Right ventricle myocardium superior (tissue), 1 donor: Measurements from ENCODE around the gene AP2A2. TPM values are rescaled to one million over a fixed set of nuclear protein-coding genes. Genes with fewer than 3 reads are reported as not detected.

Experiments
- ATAC-seq: fragments of 200-7000 bp; cut with Tn5 transposase; one replicate; pipeline ENCODE4 v1.9.1; 2020; ENCODE audit warnings: mild to moderate bottlenecking; ENCODE audit not compliant: poor library complexity
- DNase-seq: peaks from one replicate; pipeline ENCODE4 v3.0.0-alpha.2; 2020
- intact Hi-C: fragments of 100-400 bp; cut with DNase I; formaldehyde crosslinking; loops from one replicate; pipeline ENCODE4 v1.11.2; 2022
- total RNA-seq: library from RNA; stranded (reverse); fragmentation: NEBNext Ultra II Directional; extraction: Animal tissue kit (Norgen Biotek cat#: 25700); gene quantifications from one replicate; pipeline ENCODE4 v1.2.1, GENCODE V29; 2021
- donor health status: DM: no; HTN: yes; CAD: no; lungs with severe emphysema.

Gene AP2A2
- total RNA-seq, 1 donor from 2014 or later, result 53.5 TPM

- intact Hi-C loops, result no loop called here
- ATAC-seq, result no peak
- DNase-seq, result no peak
Measured at GRCh38 chr11:1029051-1029450, 103.4 kb downstream of the AP2A2 start.

- ATAC-seq (no peak), DNase-seq (no peak)
- intact Hi-C loops, result no loop called here
Measured at GRCh38 chr11:1029654-1030053, 104.0 kb downstream of the AP2A2 start.

- ATAC-seq (no peak), DNase-seq (no peak)
- intact Hi-C loops, result no loop called here
Measured at GRCh38 chr11:1030086-1030485, 104.4 kb downstream of the AP2A2 start.

GRCh38 chr11:1030556-1030955, 104.9 kb downstream of the AP2A2 start:
- DNase-seq (no peak), ATAC-seq (no peak)
- intact Hi-C loops, result no loop called here

- ATAC-seq (no peak), DNase-seq (no peak)
- intact Hi-C loops, result no loop called here
Measured at GRCh38 chr11:1031121-1031899, 105.6 kb downstream of the AP2A2 start.

GRCh38 chr11:1032310-1032891, 106.7 kb downstream of the AP2A2 start:
- intact Hi-C loops, result no loop called here

GRCh38 chr11:1033016-1033798, 107.5 kb downstream of the AP2A2 start:
- intact Hi-C loops, result no loop called here
- ATAC-seq (no peak), DNase-seq (no peak)

More at GRCh38 chr11:1032310-1032891, 106.7 kb downstream of the AP2A2 start:
- ATAC-seq (no peak), DNase-seq (no peak)

- intact Hi-C loops, result no loop called here
- no peak for ATAC-seq
- DNase-seq, result no peak
Measured at GRCh38 chr11:1034001-1034400, 108.3 kb downstream of the AP2A2 start.

- DNase-seq (no peak), ATAC-seq (no peak)
- intact Hi-C loops, result no loop called here
Measured at GRCh38 chr11:1034456-1035295, 109.0 kb downstream of the AP2A2 start.

GRCh38 chr11:1035577-1036283, 110.1 kb downstream of the AP2A2 start:
- ATAC-seq, result no peak
- intact Hi-C loops, result no loop called here

GRCh38 chr11:1036303-1036923, 110.7 kb downstream of the AP2A2 start, which contains the start of gene MUC6:
Gene MUC6 (minus strand): TSS chr11:1036718. CDS start chr11:1036655, 63 bp downstream.
- no peak for ATAC-seq
- no peak for DNase-seq
- intact Hi-C loops, result no loop called here

More at GRCh38 chr11:1035577-1036283, 110.1 kb downstream of the AP2A2 start:
- DNase-seq, result no peak

- ATAC-seq (no peak), DNase-seq (no peak)
- intact Hi-C loops, result no loop called here
Measured at GRCh38 chr11:1036931-1037330, 111.3 kb downstream of the AP2A2 start.

- no peak for ATAC-seq
- intact Hi-C loops, result no loop called here
Measured at GRCh38 chr11:1037506-1038055, 111.9 kb downstream of the AP2A2 start.

GRCh38 chr11:1038361-1038760, 112.7 kb downstream of the AP2A2 start:
- ATAC-seq (no peak), DNase-seq (no peak)
- intact Hi-C loops, result no loop called here

More at GRCh38 chr11:1037506-1038055, 111.9 kb downstream of the AP2A2 start:
- DNase-seq, result no peak

GRCh38 chr11:1038921-1039320, 113.3 kb downstream of the AP2A2 start:
- DNase-seq, result no peak
- ATAC-seq, result no peak
- intact Hi-C loops, result no loop called here

- DNase-seq, result no peak
- ATAC-seq, result no peak
- intact Hi-C loops, result no loop called here
Measured at GRCh38 chr11:1039481-1040427, 114.1 kb downstream of the AP2A2 start.
